RWPE1 (cell line): ENCODE measurements around the gene DDRGK1.

Experiments
- CTCF ChIA-PET: fragments of 350-600 bp; sonication (Branson Sonifier 250); formaldehyde crosslinking; extraction: SDS; loops from one replicate; lab custom pipeline; 2021; lab: Yijun Ruan, JAX
- POLR2A ChIA-PET: fragments of 400-600 bp; formaldehyde crosslinking; extraction: SDS; loops from one replicate; lab custom pipeline; 2020; ENCODE audit warnings: antibody characterized with exemption; ENCODE audit not compliant: low non-redundant PET; lab: Yijun Ruan, JAX
- DNase-seq: peaks from one replicate; pipeline ENCODE4 v3.0.0; 2012; ENCODE audit warnings: low spot score
- H3K27ac ChIP-seq: fragments of 450-650 bp; 2 replicates; pipeline ENCODE4 v1.5.1; 2017
- TF ChIP-seq, protein P1 (sequence below): fragments of 450-650 bp; conservative IDR thresholded peaks from 2 replicates; pipeline ENCODE4 v1.5.1; 2017; ENCODE audit warnings: low read depth, mild to moderate bottlenecking

The DDRGK1 gene

DNA sequence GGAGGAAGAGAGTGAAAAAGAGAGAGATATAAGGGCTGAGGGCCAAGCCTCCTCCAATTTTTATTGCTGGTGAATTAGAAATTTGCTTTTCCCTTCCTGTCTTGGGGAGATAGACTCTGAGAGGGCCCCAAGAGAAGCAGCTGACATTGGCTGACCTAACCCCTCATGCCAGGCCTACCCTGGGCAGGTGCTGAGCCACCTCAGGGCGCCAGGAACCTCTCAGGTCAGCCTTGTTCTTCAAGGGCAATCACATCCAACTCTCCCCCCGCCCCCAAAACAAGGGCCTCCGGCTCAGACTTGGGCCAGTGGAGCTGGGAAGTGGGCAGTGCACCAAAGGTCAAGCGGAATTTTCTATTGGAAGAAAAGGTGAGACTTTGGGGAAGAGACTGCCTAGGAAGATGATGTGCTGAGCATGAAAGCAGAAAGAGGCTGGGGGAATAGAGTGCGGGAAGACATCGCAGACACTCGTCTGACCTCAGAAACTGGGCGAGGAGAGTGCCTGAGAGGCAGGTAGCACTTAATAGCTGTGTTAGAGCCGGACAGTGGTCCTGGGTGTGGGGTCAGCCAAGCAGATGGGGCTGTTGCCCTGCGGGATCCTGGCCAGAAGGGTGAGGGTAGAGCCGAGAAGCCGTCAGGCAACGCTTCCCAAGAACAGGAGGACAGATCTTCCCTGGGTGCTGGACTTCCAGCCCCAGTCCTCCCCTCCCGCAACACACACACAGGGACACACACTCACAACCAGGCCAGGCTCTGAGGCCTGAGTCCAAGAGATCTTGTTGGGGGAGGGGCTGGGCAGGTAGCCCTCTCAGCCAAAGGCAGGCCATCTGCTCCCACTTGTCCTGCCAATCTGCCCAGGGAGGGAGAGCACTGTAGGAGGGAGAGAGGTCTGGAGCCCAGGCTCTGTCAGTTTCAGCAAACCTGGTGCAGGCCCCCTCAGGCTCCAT lies 41.1 kb downstream of the DDRGK1 start:
- ChIA-PET POLR2A (no interaction called here), CTCF (no interaction called here)
- no peak for DNase-seq
- H3K27ac ChIP-seq, result no peak overlapping the region
- TF ChIP-seq, protein P1, sequence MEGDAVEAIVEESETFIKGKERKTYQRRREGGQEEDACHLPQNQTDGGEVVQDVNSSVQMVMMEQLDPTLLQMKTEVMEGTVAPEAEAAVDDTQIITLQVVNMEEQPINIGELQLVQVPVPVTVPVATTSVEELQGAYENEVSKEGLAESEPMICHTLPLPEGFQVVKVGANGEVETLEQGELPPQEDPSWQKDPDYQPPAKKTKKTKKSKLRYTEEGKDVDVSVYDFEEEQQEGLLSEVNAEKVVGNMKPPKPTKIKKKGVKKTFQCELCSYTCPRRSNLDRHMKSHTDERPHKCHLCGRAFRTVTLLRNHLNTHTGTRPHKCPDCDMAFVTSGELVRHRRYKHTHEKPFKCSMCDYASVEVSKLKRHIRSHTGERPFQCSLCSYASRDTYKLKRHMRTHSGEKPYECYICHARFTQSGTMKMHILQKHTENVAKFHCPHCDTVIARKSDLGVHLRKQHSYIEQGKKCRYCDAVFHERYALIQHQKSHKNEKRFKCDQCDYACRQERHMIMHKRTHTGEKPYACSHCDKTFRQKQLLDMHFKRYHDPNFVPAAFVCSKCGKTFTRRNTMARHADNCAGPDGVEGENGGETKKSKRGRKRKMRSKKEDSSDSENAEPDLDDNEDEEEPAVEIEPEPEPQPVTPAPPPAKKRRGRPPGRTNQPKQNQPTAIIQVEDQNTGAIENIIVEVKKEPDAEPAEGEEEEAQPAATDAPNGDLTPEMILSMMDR, result no peak

DNA sequence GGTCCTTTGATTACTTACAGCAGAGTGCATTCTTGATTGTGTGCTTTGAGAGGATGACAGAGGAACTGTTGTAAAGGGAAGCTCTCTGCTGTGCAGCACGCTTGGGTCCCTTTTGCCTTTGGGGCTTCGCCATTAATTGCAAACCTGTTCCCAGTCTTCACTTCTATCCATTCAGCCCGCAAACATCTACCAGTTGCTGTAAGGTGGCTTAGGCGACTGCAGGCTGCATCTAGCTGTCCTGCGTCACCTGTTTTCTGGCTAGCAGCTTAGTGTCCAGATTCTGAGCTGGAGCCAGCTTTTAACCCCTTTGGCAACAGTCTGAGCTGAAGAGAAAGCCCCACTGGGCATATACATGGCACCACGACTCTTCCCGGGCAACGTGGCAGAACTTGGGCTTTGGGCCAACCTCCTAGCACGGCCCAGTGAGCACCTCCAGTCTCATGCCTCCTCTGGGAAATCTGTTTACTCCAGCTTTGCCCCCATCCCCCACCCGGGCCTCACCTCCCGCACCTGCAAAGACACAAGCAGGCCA lies 42.3 kb downstream of the DDRGK1 start:
- POLR2A ChIA-PET, result no interaction called here
- DNase-seq, result no peak

DNA sequence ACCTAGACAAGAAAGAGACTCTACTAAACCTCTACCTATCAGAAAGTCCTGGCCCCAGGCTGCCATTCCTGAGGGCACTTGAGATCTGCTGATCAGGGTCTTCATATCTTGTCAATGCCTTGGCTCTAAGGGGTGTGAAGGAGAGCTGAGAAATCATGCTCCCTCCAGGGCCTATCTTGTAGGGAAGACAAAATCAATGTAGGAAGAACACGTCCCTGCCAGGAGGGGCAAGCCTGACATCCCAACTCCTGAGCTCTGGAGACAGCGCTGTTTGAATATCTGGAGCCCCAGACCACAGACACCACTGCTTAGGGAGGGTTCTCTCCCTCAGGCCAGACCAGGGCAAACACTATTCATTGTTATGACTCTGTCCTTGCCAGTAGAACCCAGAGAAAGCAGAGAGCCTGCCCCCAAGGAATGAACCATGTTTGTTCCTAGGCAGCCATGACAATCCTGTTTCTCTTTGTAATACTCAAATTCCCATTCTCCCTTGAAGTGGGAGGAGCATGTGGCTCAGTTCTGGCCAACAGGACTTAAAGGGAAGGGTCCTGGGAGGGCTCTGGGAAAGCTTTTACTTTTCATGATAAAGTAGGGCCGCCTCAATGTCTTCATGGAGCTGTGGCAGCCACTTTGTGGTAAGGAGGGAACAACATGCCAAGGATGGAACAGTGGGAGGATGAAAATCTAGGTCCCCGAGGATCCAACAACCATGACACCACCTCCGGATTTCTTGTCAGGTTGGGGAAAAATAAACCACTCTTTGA lies 43.0 kb downstream of the DDRGK1 start:
- no peak overlapping the region; the same call in 1 of the 2 replicates for H3K27ac ChIP-seq
- TF ChIP-seq, protein P1, result no peak
- DNase-seq, result no peak
- CTCF ChIA-PET, result interaction anchor here (0.7 kb wide), 1 partner anchor 401 kb away, joined by 3 read pairs; no protein-coding TSS in a partner anchor
- POLR2A ChIA-PET, result no interaction called here

More for the DNA sequence above, 42.3 kb downstream of the DDRGK1 start:
- TF ChIP-seq, protein P1, result no peak
- no peak overlapping the region for H3K27ac ChIP-seq
- CTCF ChIA-PET, result no interaction called here

DNA sequence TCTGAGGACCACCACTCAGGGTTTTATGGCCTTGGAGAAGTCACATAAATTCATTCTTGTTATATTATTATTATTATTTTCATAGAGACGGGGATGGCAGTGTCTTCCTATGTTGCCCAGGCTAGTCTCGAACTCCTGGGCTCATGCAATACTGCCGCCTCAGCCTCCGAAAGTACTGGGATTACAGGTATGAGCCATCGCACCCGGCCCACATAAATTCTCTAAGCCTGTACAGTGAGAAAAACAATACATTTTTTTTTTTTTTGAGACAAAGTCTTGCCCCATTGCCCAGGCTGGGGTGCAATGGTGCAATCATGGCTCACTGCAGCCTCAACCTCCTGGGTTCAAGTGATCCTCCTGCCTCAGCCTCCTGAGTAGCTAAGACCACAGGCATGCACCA lies 44.1 kb downstream of the DDRGK1 start:
- TF ChIP-seq, protein P1, result no peak
- CTCF ChIA-PET, result interaction anchor here (0.9 kb wide), 1 partner anchor 11 kb away, joined by 8 read pairs; no protein-coding TSS in a partner anchor
- POLR2A ChIA-PET, result no interaction called here
- peak overlapping the region; percentile 77 for H3K27ac ChIP-seq
- DNase-seq, result no peak

DNA sequence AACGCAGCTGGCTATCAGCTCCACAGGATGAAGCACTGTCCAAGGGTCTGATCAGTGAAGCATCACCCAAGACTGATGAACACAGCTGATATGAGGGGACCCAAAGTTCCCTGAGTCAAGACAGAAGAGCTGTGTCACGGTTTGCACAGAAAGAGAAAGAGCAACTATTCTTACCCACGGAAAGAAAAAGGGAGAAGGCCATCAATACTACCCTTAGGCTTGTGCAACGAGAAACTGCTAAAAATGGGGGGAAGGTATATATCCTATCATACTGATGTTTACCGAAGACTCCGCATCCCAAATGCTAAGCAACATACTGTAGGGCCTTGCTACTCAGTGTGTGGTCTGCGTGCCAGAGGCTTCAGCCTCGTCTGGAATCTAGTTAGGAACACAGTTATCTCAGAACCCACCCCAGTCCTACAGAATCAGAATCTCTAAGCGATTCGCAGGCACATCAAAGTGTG lies 45.5 kb downstream of the DDRGK1 start:
- DNase-seq, result no peak
- ChIA-PET CTCF (no interaction called here), POLR2A (interaction anchor here (1.0 kb wide), 1 partner anchor 14 kb away, joined by 4 read pairs; no protein-coding TSS in a partner anchor)
- H3K27ac ChIP-seq, result peak overlapping the region; percentile 77
- TF ChIP-seq, protein P1, result no peak

DNA sequence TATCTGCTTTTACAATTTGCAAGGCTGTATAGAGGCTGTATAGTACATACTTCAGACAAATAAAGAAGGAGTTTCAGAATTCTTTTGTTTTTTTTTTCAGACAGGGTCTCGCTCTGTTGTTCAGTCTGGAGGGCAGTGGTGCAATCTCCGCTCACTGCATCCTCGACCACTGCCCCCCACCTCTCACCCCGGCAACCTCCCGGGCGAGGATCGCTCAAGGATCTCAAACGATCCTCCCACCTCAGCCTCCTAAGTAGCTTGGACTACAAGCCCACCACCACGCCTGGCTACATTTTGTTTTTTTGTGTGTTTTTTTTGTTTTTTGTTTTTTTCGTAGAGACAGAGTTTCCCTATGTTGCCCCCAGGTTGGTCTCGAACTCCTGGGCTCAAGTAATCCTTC lies 46.7 kb downstream of the DDRGK1 start:
- ChIA-PET CTCF (interaction anchor here (0.7 kb wide), 1 partner anchor 29 kb away, joined by 4 read pairs; no protein-coding TSS in a partner anchor), POLR2A (no interaction called here)
- DNase-seq, result no peak
- H3K27ac ChIP-seq, result no peak overlapping the region
- TF ChIP-seq, protein P1, result no peak
